ENCODE measurements around the gene CYRIA.
A peak's percentile ranks its signal among the peaks of the same experiment; 100 is the strongest.

The CYRIA gene

DNA sequence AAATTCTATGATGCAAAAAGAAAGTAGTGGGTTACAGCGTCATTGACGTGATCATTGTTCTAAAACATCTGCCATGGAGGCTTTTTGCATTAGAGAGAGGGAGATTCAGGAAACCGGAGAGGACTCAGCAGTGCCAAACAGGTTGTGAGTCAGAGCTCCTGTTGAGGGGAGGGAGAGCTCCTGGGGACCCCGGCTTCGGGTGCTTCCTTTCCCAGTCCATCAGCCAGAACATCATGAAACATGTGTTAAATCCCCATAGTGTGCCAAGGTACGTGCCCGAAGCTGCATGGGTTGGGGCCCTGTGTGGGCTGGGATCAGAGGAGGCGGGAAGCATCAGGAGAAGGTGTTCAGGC is 791 bp upstream of the CYRIA start:
- DNase-seq, result peak; percentile 28 to 35

GRCh38 chr2:16664809-16665747 is 556 bp downstream of the CYRIA start:
- no peak for DNase-seq

GRCh38 chr2:16664052-16664731 is 1.4 kb downstream of the CYRIA start:
- no peak for DNase-seq

GRCh38 chr2:16663121-16663905 is 2.3 kb downstream of the CYRIA start:
- DNase-seq, result no peak

DNA sequence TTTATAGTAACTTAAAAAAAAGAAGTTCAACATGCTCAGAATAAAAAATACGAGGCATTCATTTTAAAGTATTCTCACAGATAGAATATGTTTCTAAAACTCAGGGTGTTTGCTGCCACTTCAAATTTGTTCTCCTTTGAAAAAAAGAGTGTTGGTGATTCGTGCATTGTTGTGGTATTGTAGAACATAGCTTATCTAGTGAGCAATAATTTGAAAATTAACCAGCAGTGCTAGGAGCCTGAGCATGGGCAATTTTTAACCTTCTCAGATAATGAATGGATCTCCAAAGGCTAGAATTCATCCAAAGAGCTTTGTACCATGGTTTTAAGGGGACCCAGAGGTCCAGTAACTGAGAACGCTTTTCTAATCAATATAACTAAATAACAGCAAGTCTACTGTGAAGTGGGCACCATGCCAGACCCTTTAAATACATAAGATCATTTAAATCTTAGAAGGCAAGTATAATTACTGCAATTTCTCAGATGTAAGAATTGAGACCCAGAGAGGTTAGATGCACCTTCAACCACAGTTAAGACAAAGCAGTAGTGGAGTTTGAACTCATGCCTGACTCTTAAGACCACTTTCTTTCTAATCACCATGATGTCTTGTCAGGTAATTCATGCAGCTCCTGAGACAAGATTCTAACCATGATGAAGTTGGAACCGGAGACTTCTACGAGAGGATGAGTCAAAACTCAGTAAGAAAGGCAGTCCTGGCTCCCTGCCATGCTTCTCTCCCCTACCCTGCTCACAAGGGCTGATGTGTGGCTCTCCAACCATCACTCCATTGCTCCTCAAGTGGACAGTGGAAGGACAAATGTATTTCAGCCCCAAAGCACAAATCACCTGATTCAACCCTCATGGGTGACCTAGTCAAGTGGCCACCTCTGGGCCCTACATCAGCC is 3.4 kb downstream of the CYRIA start:
- no peak for DNase-seq

DNA sequence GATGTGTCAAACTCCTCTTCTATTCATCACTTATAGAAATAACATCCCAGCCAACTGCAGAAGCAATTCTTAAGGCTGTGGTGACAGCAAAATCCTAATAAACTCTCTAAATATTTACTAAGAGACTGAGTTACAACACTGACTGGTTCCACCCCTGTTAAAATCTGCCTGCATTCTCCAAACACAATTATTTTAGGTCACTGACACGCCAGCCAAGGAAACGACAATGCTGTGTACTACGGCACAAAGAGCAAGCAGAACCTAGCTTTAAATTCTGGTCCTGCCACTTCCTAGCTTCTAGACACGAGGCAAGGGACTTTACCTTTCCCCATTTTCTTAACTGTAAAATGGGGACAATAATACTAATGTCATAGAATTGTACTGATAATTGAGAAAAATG is 4.1 kb downstream of the CYRIA start:
- DNase-seq, result no peak

- DNase-seq, result no peak
These were observed 5.1 kb downstream of the CYRIA start for GRCh38 chr2:16660556-16660955.

DNA sequence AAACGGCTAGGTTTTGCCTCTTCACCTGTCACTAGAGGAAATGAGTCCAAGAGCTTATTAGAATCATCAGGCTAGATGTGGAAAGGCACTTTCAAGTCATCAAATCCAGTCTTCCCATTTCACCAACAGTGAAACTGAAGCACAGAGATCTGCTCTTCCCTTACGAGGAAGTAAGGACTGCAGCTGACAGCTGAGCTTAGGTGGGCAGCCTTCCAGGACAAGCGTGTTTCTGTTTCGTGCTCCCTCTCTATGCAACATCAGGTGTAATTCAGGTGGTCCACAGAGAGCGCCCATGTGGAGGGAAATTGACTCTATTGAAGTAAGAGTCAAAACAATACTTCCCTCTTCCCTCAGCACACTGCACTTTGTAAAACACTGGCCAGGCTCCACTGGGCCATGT is 5.5 kb downstream of the CYRIA start:
- DNase-seq, result no peak

- DNase-seq, result no peak
These were observed 7.4 kb downstream of the CYRIA start for GRCh38 chr2:16658076-16658739.

DNA sequence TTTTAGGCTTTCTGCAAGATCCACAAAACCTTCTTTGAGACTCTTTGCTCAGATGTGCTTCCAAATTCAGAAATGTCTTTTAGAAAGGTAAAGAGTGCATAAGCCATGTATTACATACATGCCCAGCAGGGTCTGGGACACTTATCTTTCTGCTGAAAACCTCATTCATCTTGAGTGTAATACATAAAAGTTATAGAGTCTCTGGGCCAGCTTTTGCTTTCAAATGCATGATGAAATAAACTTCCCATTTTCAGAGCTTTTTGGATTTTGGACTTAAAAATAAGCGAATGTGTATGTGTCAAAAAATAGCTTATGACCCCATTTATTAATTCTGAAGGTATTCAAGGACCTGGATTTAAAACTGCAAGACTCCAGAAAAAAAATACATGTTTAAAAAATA is 8.0 kb downstream of the CYRIA start:
- DNase-seq, result no peak

DNA sequence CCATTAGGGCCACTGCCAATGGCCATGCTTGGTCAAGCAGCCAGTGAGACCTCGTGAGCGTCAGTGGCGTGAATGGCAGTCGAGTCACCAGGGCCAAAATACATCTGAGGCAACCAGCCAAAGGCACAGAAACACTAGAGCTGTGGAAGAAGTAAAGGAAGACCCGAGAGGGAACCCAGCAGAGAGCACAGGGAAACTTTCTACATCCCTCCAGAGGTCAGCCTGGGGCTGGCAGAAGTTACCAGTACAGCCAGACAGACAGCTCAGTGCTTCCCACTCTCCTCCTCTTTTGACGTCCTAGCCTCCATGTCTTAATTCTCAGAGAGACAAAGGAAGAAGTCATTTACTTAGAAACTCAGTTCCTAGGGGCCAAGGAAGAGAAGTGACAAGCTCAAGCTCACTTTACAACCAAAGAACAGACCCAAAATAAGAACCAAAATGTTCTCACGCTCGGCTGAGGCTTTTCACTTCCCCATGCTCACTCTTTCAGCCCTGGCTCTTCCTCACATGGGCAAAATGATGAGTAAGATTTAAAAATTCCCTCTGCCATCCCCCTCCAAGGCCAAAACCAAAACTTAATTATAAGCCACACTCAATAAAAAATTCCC is 8.7 kb downstream of the CYRIA start:
- DNase-seq, result no peak

DNA sequence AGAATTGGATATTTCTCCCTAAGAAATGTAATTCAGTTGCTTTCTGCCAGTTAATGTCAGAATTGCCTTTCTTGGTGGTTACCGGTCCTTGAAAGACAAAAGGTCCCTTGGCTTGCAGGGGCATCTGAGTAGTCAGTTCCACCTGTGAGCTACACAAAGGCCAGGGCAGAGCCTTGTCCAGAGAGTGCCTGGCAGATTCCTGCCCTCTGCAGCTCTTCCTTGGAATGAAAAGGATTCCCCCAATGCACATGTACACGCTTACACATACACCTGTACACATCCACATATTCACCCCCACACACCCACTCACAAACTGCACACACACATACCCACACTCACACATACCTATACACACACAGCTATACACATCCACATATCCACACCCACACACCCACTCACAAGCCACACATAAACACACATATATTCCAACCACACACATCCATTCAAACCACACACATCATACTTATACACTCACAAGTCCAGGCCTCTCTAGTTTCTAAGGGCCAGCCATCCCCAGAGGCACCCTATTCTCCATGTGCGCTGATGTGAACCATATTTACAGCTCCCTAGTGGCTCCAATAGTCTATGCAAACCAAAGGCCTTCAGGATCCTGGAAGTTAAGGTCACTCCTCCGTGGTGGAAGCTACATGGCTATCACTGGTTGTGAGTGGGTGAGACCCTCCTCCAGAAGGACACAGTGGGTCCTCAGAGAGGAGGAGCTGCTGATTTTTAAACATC is 9.6 kb downstream of the CYRIA start:
- DNase-seq, result no peak

DNA sequence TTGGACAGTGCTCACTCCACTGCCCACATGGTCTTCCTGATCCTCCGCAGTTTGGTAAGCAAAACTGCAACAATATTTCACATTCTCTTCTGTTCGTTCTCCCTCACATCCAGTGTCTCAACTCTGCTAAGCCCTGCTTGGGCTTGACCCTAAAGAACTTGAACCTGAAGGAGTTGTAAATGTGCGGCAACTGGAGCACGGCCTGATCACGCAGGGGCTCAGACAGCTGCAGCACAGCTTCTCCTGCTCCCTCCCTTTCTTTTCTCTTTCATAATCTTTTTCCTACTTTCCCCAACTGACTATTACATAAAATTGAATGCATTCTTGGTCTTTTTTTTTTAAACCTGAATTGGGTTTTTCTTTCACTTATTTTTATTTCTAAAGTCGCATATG is 10.2 kb downstream of the CYRIA start:
- no peak for DNase-seq

DNA sequence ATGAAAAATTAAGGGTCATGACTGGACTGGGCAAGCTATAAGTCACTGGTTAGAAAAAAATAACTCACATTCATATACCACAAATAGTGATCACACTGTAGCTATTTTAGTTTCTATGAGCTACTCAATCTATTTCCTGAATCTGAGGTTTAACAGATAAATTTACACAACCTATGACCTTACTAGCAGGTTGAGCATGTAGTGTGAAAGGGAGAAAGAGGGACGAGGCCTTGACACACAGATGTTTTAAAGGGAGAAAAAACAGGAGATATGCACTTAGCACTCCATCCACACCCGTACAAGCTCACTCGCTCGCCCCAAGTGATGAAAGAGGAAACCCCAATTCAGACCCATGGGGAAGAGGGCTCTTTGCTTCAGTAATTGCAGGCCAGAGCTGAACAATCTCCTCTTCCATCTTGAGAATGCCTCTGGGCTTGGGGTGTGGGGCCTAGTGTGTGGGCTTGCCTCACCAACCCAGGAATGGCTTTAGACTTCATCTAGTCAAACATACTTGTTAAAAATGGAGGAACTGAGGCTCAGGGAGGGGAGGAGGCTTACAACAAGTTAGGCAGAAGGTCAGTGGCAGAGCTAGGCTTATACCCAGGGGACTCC is 10.7 kb downstream of the CYRIA start:
- DNase-seq, result no peak

DNA sequence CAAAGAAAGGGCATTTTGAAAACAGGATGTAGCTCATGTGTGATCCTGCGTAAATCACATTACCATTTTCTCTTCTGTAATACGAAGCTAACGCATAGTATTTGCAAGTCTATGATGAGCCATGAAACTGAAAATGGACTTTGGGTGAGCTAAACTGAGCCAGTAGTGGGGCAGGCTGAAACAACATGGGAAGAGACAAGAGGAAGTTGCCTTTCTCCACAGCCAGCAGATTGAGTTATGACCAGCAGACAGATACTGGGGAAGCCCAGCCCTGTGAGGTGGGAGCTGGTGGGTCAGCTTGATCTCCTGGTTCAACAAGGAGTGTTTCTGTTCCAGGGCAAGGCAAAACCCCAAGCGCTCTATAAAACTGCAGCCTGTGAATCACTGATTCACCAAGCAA is 11.8 kb downstream of the CYRIA start:
- no peak for DNase-seq

GRCh38 chr2:16653083-16653375 is 12.6 kb downstream of the CYRIA start:
- no peak for DNase-seq

DNA sequence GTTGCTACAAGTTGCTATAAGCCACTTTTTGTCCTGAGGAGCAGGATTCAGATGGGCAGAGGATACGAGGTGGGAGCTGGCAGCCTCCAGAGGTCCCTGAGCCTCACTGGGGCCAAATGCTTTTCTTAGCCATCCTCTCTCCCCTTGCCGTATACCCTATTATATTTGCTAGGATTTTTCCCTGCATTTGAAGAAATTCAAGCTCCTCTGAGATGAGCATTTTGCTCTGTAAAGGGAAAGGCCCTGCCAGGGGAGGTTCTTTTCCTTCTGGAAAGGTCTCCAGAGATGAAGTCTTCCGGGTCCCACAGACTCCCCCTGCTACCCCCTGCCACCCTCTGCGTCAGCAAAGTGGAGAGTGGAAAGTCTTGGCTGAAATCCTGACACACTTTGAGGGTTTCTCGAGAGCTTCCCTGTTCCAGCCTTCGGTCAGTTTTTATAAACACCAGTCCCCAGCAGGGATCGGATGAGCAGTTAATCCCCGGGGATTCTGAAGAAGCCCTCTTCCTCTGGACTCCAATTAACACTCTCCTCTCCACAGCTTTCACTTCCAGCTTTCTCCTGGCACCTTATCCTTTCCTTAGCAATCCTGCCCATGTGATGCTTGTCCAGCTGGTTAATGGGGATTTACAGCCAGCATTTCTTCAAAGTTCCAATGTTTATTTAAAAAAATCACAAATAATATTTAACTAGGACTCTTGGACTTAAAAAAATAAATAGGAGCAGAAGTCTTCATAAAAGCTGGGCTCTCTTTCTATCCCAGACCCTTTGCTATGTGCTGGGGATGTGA is 13.1 kb downstream of the CYRIA start:
- no peak for DNase-seq

GRCh38 chr2:16650287-16651249 is 15.1 kb downstream of the CYRIA start:
- DNase-seq, result no peak

Measured in activated T-cell treated with anti-CD3 and anti-CD28 coated beads, Interleukin-2, amount 50 U/mL, for 48 hours (primary cell).